Raji (cell line): ENCODE data around the gene INO80C.

Source experiments
- POLR2A ChIP-seq: IDR thresholded peaks from 2 replicates; pipeline ENCODE4 v1.6.1; 2011; ENCODE audit warnings: low read depth, low read length, control low read depth; ENCODE audit not compliant: insufficient read depth

INO80C gene

GRCh38 chr18:35501369-35501768 is 3.6 kb upstream of the INO80C start:
- TF ChIP-seq POLR2A, result no peak

GRCh38 chr18:35500113-35500512 is 2.4 kb upstream of the INO80C start:
- no peak for TF ChIP-seq POLR2A

- TF ChIP-seq POLR2A, result no peak
Observed at GRCh38 chr18:35497027-35497369, 762 bp downstream of the INO80C start.

- no peak for TF ChIP-seq POLR2A
Observed at GRCh38 chr18:35495536-35496314, 2.0 kb downstream of the INO80C start.

GRCh38 chr18:35494251-35495220 is 3.2 kb downstream of the INO80C start:
- TF ChIP-seq POLR2A, result no peak

- TF ChIP-seq POLR2A, result no peak
Observed at GRCh38 chr18:35491700-35492077, 6.1 kb downstream of the INO80C start.

GRCh38 chr18:35490894-35491699 is 6.7 kb downstream of the INO80C start:
- no peak for TF ChIP-seq POLR2A

GRCh38 chr18:35489913-35490490 is 7.8 kb downstream of the INO80C start:
- no peak for TF ChIP-seq POLR2A

GRCh38 chr18:35485852-35486251 is 11.9 kb downstream of the INO80C start:
- no peak for TF ChIP-seq POLR2A

- TF ChIP-seq POLR2A, result no peak
Observed at GRCh38 chr18:35484034-35484433, 13.7 kb downstream of the INO80C start.

- TF ChIP-seq POLR2A, result no peak
Observed at GRCh38 chr18:35481960-35482366, 15.8 kb downstream of the INO80C start.

GRCh38 chr18:35479911-35480586 is 17.7 kb downstream of the INO80C start:
- no peak for TF ChIP-seq POLR2A

GRCh38 chr18:35478520-35479435 is 19.0 kb downstream of the INO80C start:
- TF ChIP-seq POLR2A, result no peak
